HG03342 (cell line): ENCODE measurements around the gene YIF1B.

Source experiments
- ATAC-seq: cut with Tn5 transposase; IDR thresholded peaks from one replicate; pipeline ENCODE4 v1.9.1; 2021; ENCODE audit warnings: mild to moderate bottlenecking, moderate library complexity; ENCODE audit not compliant: unreplicated experiment

Gene YIF1B

DNA sequence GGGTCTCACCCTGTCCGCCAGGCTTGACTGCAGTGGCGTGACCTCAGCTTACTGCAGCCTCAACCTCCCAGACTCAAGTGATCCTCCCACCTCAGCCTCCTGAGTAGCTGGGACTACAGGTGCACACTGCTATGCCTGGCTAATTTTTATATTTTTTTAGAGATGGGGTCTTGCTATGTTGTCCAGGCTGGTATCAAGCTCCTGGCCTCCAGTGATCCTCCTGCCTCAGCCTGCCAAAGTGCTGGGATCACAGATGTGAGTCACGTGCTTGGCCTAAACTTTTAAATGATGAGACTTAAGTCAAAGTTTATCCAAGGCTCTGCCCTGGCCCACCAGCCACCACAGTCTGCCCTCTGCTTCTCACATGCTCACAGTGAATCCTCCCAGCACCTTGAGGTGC is 9.5 kb downstream of the YIF1B start:
- ATAC-seq, result no peak

DNA sequence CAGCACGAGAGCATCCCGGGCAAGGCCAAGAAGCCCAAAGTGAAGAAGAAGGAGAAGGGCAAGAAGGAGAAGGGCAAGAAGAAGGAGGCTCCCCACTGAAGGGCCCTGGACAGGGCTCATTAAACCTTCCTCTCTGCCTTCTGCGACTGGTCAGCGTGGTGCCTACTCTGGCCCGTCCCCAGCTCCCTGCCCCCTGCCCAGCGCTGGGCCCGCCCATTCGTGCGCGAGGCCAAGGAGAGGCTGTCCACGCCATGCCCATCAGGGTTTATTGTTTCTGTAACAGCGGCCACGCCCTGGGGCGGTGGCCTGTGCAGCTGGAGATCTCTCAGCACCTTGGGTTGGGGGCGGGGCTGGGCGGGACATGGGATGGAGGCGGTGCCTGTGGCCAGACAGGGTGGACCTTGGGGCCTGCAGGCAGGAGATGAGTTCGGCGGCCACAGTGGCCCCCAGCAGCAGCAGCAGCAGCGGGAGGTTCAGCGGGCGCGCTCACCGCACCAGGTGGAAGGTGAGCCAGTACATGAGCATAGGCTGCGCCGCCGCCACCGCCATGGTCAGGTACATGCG is 10.8 kb downstream of the YIF1B start:
- no peak for ATAC-seq

- no peak for ATAC-seq
Measured at GRCh38 chr19:38304352-38304865, 11.3 kb downstream of the YIF1B start.

DNA sequence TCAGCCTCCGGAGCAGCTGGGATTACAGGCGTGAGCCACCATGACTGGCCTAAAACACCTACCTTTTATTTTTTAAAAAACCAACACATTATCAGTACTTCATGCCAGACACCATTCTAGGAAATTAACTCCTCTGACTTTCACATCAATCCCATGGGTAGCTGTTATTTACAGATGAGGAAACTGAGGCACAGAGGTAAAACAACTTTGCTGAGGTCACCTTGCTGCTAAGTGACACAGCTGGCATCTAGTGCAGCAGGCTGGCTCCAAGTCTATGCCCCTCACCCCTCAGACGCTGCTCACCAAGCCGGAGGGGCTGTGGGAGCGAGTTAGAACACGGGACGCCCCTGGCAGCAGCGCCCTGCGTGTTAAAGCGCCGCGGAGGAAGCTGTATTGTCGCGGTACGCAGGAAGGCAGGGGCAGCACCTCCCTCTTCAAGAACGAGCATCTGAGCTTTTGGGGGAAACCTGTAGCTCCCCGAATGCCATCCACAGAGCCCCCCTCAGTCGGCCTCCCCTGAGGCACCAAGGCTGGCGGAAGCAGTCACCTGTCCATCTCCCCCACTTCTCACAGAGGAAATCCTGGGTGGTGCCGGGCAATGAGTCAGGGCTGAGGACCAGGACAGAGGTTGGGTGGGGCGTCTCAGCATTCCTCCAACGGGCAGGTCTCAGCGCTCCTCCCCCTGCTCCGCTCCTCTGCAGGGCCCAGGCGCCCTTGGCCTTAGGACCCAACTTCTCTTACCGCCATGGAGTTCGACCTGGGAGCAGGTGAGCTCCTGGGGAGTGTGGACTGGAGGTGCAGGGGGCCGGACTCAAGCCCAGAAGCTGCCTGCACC is 12.0 kb downstream of the YIF1B start, which contains the start of gene C19orf33:
C19orf33 (plus strand) TSS at position 735 of the 835 bp plus-strand sequence; CDS start at position 746, 11 bp downstream.
- ATAC-seq, result no peak

- ATAC-seq, result no peak
Measured at GRCh38 chr19:38298821-38299680, 16.7 kb downstream of the YIF1B start.

GRCh38 chr19:38294090-38294489 is 21.7 kb downstream of the YIF1B start:
- ATAC-seq, result no peak

DNA sequence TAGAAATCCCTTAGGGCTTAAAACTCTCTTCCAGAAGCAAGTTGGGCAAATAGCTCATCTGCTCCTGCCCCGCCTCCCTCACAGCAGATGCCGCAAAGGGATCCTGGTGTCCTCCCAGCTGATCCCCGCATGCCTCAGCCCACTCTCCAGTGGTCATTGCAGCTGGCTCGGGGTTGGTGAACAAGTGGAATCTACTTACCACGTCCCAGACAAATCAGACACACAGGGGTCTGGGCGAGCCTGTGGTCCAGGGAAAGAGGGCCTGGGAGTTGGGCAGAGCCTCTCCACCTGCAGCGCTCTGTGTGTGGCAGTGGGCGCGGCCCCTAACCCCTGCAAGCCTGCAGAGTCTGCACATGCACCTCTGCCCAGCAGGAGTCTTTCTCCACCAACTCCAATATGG is 22.5 kb downstream of the YIF1B start:
- ATAC-seq, result no peak

- ATAC-seq, result no peak
Measured at GRCh38 chr19:38291855-38292254, 23.9 kb downstream of the YIF1B start.

- ATAC-seq, result no peak
Measured at GRCh38 chr19:38290631-38291147, 25.1 kb downstream of the YIF1B start.

GRCh38 chr19:38289955-38290354 is 25.8 kb downstream of the YIF1B start:
- ATAC-seq, result no peak

- no peak for ATAC-seq
Measured at GRCh38 chr19:38288123-38288855, 27.5 kb downstream of the YIF1B start.

DNA sequence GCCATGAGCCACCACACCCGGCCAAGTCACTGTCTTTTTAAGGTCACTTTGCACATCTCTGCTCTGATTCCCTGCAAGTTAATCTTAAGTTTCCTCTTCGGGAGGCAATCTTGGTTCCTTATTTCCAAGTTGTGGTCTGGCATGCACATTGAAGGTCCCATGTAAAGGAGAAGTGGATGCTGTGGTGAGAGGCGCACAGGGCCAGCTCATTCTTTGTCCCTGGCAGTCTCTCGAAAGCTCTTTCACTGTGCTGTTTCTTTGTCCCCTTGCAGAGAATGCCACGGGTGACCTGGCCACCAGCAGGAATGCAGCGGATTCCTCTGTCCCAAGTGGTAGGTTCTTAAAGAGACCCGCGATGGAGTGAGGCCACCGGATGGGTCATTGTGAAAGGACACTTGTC is 28.1 kb downstream of the YIF1B start:
- ATAC-seq, result no peak

- ATAC-seq, result no peak
Measured at GRCh38 chr19:38285567-38285966, 30.2 kb downstream of the YIF1B start.

- no peak for ATAC-seq
Measured at GRCh38 chr19:38284422-38284821, 31.3 kb downstream of the YIF1B start.

DNA sequence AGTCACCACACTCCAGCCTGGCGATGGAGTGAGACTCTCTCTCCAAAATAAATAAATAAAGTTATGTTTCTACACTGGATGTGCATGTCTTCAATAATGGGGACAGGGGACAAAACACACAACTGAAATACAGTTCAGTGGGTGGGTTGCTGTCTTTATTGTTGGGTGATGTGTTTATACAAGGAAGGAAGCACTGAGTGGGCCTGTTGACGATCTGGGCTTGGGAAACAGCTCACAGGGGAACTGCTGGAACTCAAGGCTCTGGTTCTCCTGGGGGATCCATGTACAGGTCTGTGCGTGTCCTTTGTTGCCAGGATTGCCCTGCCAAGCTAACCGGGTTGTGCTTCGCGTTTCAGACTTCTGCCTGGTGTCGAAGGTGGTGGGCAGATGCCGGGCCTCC is 32.5 kb downstream of the YIF1B start:
- ATAC-seq, result no peak

DNA sequence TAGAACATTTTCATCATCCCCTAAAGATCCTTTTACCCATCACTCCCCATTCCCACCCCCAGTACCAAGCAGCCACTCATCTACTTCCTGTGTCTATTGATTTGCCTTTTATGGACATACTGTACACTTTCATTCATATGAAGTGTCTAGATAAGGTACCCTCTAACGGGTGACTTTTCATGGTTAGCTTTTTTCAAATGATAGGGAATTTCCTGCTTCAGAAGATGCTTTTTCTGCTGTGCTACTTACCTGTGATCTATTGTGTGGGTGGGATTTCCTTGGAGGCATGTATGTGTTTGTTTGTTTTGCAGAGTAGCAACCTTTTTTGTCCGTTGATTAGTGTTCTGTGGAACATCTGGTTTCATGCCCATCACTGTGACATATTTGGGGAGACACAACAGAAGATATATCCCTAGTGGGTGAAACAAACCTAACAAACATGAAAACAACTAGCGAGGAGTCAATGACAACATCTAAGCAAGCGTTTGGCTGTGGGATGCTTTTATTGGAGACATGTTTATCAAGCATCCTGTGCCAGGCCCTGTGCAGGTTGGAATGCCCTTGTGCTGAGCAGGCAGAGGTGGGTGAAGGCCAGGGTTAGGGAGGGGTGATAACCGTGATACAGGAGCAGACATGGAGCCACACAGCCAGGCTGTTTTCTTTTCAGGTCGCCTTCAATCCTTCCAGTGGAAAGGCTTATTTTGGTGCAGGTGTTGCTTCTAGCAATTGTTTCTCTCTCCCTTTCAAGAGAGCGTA is 33.8 kb downstream of the YIF1B start:
- ATAC-seq, result no peak

- ATAC-seq, result no peak
Measured at GRCh38 chr19:38280030-38280921, 35.5 kb downstream of the YIF1B start.

DNA sequence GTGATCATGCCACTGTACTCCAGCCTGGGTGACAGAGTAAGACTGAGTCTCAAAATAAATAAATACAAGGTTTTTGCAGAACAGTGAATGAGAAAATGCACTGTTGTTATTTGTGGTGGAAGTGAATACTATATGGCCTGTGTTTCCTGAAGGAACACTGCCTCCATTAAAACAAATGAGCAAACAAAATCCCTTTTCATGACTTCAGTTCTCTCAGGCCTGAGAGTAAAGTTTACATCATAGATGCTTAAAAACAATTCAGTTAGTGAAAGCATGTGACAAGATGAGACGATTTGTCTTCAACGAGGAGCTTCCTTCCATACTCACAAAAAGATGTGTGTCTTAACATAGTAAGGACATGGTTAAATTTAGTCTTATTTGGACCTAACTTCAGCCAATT is 37.0 kb downstream of the YIF1B start:
- no peak for ATAC-seq
